H9 (cell line): ENCODE results near the gene STX17. TPM values are rescaled to one million over a fixed set of nuclear protein-coding genes. Genes with fewer than 3 reads are reported as not detected.

ENCODE experiments used
- DNase-seq: peaks from one replicate; pipeline ENCODE4 v3.0.0-alpha.2; 2017
- H2AFZ ChIP-seq: one replicate; pipeline ENCODE4 v1.6.1; 2013; ENCODE audit warnings: mild to moderate bottlenecking, low read length, control low read depth, moderate library complexity
- H2AK5ac ChIP-seq: 2 replicates; pipeline ENCODE4 v1.6.1; 2013; ENCODE audit warnings: low read length, control low read depth, mixed read lengths; ENCODE audit not compliant: insufficient read length
- H2BK120ac ChIP-seq: one replicate; pipeline ENCODE4 v1.6.1; 2013; ENCODE audit warnings: low read depth, mild to moderate bottlenecking, low read length, control low read depth, inconsistent platforms; ENCODE audit not compliant: poor library complexity, severe bottlenecking
- H2BK12ac ChIP-seq: 2 replicates; pipeline ENCODE4 v1.6.1; 2013; ENCODE audit warnings: low read length, control low read depth, mixed read lengths, low read depth; ENCODE audit not compliant: insufficient read length
- H2BK15ac ChIP-seq: 2 replicates; pipeline ENCODE4 v1.6.1; 2013; ENCODE audit warnings: low read depth, low read length, control low read depth
- H2BK20ac ChIP-seq: one replicate; pipeline ENCODE4 v1.6.1; 2013; ENCODE audit warnings: low read depth, mild to moderate bottlenecking, low read length, control low read depth, inconsistent platforms; ENCODE audit not compliant: poor library complexity, severe bottlenecking
- H2BK5ac ChIP-seq: 2 replicates; pipeline ENCODE4 v1.6.1; 2013; ENCODE audit warnings: low read length, control low read depth, mixed read lengths; ENCODE audit not compliant: insufficient read length
- H3K14ac ChIP-seq: 2 replicates; pipeline ENCODE4 v1.6.1; 2013; ENCODE audit warnings: low read length, control low read depth; ENCODE audit not compliant: insufficient read depth
- H3K18ac ChIP-seq: 2 replicates; pipeline ENCODE4 v1.6.1; 2013; ENCODE audit warnings: low read depth, mild to moderate bottlenecking, mixed read lengths, low read length, control low read depth; ENCODE audit not compliant: insufficient read length
- H3K23ac ChIP-seq: 2 replicates; pipeline ENCODE4 v1.6.1; 2013; ENCODE audit warnings: low read length, control low read depth, mixed read lengths, low read depth; ENCODE audit not compliant: insufficient read length
- H3K23me2 ChIP-seq: 2 replicates; pipeline ENCODE4 v1.6.1; 2013; ENCODE audit warnings: low read depth, mild to moderate bottlenecking, mixed read lengths, low read length, control low read depth; ENCODE audit not compliant: insufficient read length, poor library complexity, severe bottlenecking
- H3K27ac ChIP-seq: 2 replicates; pipeline ENCODE4 v1.5.1; 2013; ENCODE audit warnings: low read length, control low read depth, mixed read lengths, low read depth; ENCODE audit not compliant: insufficient read length
- H3K27me3 ChIP-seq: 2 replicates; pipeline ENCODE4 v1.6.1; 2013; ENCODE audit warnings: low read length, control low read depth, inconsistent platforms; ENCODE audit not compliant: insufficient read depth
- H3K4ac ChIP-seq: 2 replicates; pipeline ENCODE4 v1.6.1; 2013; ENCODE audit warnings: low read depth, mild to moderate bottlenecking, control low read depth, inconsistent platforms, low read length, moderate library complexity
- H3K4me1 ChIP-seq: 2 replicates; pipeline ENCODE4 v1.6.1; 2013; ENCODE audit warnings: low read length, control low read depth, inconsistent platforms; ENCODE audit not compliant: insufficient read depth
- H3K4me2 ChIP-seq: 2 replicates; pipeline ENCODE4 v1.6.1; 2013; ENCODE audit warnings: low read length, control low read depth, mixed read lengths; ENCODE audit not compliant: insufficient read length, insufficient read depth
- H3K56ac ChIP-seq: 2 replicates; pipeline ENCODE4 v1.6.1; 2013; ENCODE audit warnings: low read depth, mild to moderate bottlenecking, mixed read lengths, low read length, control low read depth; ENCODE audit not compliant: insufficient read length
- H3K79me1 ChIP-seq: 2 replicates; pipeline ENCODE4 v1.6.1; 2013; ENCODE audit warnings: low read depth, mild to moderate bottlenecking, moderate library complexity, low read length, control low read depth, inconsistent platforms; ENCODE audit not compliant: insufficient read depth, poor library complexity, severe bottlenecking
- H3K79me2 ChIP-seq: 2 replicates; pipeline ENCODE4 v1.6.1; 2013; ENCODE audit warnings: low read length, control low read depth, inconsistent platforms; ENCODE audit not compliant: insufficient read depth
- H3K9ac ChIP-seq: 2 replicates; pipeline ENCODE4 v1.6.1; 2013; ENCODE audit warnings: low read length, control low read depth, mixed read lengths; ENCODE audit not compliant: insufficient read length; ENCODE audit errors: extremely low read depth
- H3K9me3 ChIP-seq: one replicate; pipeline ENCODE4 v1.6.1; 2013; ENCODE audit warnings: low read depth, low read length, inconsistent platforms; ENCODE audit not compliant: control insufficient read depth
- H3T11ph ChIP-seq: one replicate; pipeline ENCODE4 v1.6.1; 2013; ENCODE audit warnings: mild to moderate bottlenecking, low read length, control low read depth, inconsistent platforms
- H4K20me1 ChIP-seq: one replicate; pipeline ENCODE4 v1.6.1; 2013; ENCODE audit not compliant: control insufficient read depth, insufficient read length, insufficient read depth
- H4K5ac ChIP-seq: 2 replicates; pipeline ENCODE4 v1.6.1; 2013; ENCODE audit warnings: low read depth, mild to moderate bottlenecking, mixed read lengths, low read length, control low read depth; ENCODE audit not compliant: insufficient read length
- H4K8ac ChIP-seq: replicated peaks from 2 replicates; pipeline ENCODE4 v1.6.1; 2013; ENCODE audit warnings: low read length, control low read depth, mixed read lengths, low read depth; ENCODE audit not compliant: insufficient read length
- H4K91ac ChIP-seq: 2 replicates; pipeline ENCODE4 v1.6.1; 2013; ENCODE audit warnings: low read depth, mild to moderate bottlenecking, moderate library complexity, mixed read lengths, low read length, control low read depth; ENCODE audit not compliant: insufficient read length
- H3K27ac Mint-ChIP-seq, 3 experiments: 2 replicates in 2 of 3; 3 replicates in 1 of 3; pipeline ENCODE4 v1.8.0; 2020 to 2021; ENCODE audit warnings: mixed read lengths in 3 of 3, mild to moderate bottlenecking in 1 of 3, moderate library complexity in 1 of 3
- H3K27me3 Mint-ChIP-seq: 2 replicates; pipeline ENCODE4 v1.8.0; 2021; ENCODE audit warnings: low read depth, mild to moderate bottlenecking, moderate library complexity, mixed read lengths
- H3K36me3 Mint-ChIP-seq, 3 experiments: 2 replicates in 2 of 3; 3 replicates in 1 of 3; pipeline ENCODE4 v1.8.0; 2020 to 2021; ENCODE audit warnings: low read depth in 3 of 3, mixed read lengths in 3 of 3; ENCODE audit not compliant: insufficient read depth in 1 of 3
- H3K4me1 Mint-ChIP-seq, 2 experiments: 2 replicates each; pipeline ENCODE4 v1.8.0; 2020; ENCODE audit warnings: mixed read lengths in 2 of 2
- H3K4me3 Mint-ChIP-seq, 2 experiments: 2 replicates in 1 of 2; 3 replicates in 1 of 2; pipeline ENCODE4 v1.8.0; 2020 to 2021; ENCODE audit warnings: mild to moderate bottlenecking in 2 of 2, mixed read lengths in 2 of 2, moderate library complexity in 1 of 2
- H3K9me3 Mint-ChIP-seq, 2 experiments: 2 replicates in 1 of 2; 3 replicates in 1 of 2; pipeline ENCODE4 v1.8.0; 2020; ENCODE audit warnings: mild to moderate bottlenecking in 2 of 2, mixed read lengths in 2 of 2, moderate library complexity in 1 of 2
- total RNA-seq: library from RNA; stranded (reverse); gene quantifications from 2 replicates; pipeline ENCODE4 v1.2.1, GENCODE V29; 2021
- TF ChIP-seq, protein P1 (sequence below): fragments of 200-600 bp; sonication (generic); conservative IDR thresholded peaks from 3 replicates; pipeline ENCODE4 v1.8.0; 2021; ENCODE audit warnings: antibody characterized with exemption, mild to moderate bottlenecking

Gene STX17
- total RNA-seq, 1 experiment from 2014 or later, result 21.2 TPM

DNA sequence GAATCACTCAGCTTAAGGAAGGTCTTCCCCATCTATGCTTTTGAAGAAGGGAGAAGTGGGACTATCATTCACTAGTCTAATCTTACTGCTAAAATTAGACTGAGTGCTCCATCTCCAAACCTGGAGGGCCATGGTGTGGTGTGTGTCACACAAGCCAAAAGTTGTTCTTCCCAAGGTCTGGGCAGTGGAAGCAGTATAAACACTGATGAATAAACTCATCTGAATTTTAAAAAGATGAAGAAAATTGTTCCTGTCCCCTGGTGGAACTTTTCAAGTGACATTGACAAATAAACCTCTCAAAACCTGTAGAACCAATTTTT is 16.2 kb downstream of the STX17 start:
- H3K27ac ChIP-seq, result no peak overlapping the region
- H3T11ph ChIP-seq, result no peak overlapping the region
- no peak overlapping the region for H3K23ac ChIP-seq
- H3K27me3 ChIP-seq, result no peaks in the 10 kb centered on the region
- DNase-seq, result no peak
- no peaks in the 10 kb centered on the region for H4K20me1 ChIP-seq
- no peak overlapping the region for H2BK5ac ChIP-seq
- TF ChIP-seq, protein P1, sequence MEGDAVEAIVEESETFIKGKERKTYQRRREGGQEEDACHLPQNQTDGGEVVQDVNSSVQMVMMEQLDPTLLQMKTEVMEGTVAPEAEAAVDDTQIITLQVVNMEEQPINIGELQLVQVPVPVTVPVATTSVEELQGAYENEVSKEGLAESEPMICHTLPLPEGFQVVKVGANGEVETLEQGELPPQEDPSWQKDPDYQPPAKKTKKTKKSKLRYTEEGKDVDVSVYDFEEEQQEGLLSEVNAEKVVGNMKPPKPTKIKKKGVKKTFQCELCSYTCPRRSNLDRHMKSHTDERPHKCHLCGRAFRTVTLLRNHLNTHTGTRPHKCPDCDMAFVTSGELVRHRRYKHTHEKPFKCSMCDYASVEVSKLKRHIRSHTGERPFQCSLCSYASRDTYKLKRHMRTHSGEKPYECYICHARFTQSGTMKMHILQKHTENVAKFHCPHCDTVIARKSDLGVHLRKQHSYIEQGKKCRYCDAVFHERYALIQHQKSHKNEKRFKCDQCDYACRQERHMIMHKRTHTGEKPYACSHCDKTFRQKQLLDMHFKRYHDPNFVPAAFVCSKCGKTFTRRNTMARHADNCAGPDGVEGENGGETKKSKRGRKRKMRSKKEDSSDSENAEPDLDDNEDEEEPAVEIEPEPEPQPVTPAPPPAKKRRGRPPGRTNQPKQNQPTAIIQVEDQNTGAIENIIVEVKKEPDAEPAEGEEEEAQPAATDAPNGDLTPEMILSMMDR, result no peak
- H4K5ac ChIP-seq, result no peak overlapping the region
- no peak overlapping the region for H3K56ac ChIP-seq
- no peak overlapping the region for H2AK5ac ChIP-seq
- no peak overlapping the region for H3K18ac ChIP-seq
- Mint-ChIP-seq H3K4me1 (peaks cover 20 to 27% of the 10 kb centered on the region in 2 experiments), H3K27me3 (no peaks in the 10 kb centered on the region), H3K27ac (no peak overlapping the region), H3K9me3 (peaks cover 20 to 23% of the 10 kb centered on the region in 2 experiments; a peak in 4 of 5 replicates), H3K4me3 (no peak overlapping the region), H3K36me3 (peaks cover 30 to 67% (median 60%) of the 10 kb centered on the region in 3 experiments)
- no peak overlapping the region for H2BK12ac ChIP-seq
- H4K91ac ChIP-seq, result no peak overlapping the region
- H3K79me2 ChIP-seq, result no peaks in the 10 kb centered on the region
- no peak overlapping the region for H2BK120ac ChIP-seq
- no peak overlapping the region for H2BK15ac ChIP-seq
- no peak overlapping the region for H3K4me2 ChIP-seq
- H3K4ac ChIP-seq, result no peak overlapping the region
- no peaks in the 10 kb centered on the region for H3K23me2 ChIP-seq
- H2BK20ac ChIP-seq, result no peak overlapping the region
- H3K79me1 ChIP-seq, result no peaks in the 10 kb centered on the region
- H3K4me1 ChIP-seq, result peaks cover 9% of the 10 kb centered on the region; the same call in 1 of the 2 replicates
- no peak overlapping the region for H3K9ac ChIP-seq
- no peak overlapping the region for H3K14ac ChIP-seq
- H3K9me3 ChIP-seq, result no peaks in the 10 kb centered on the region
- no peak overlapping the region for H2AFZ ChIP-seq
- no peak overlapping the region for H4K8ac ChIP-seq
